Adrenal gland (tissue), 12 donors: Measurements from ENCODE around the gene POSTN. TPM values are rescaled to one million over a fixed set of nuclear protein-coding genes. Genes with fewer than 3 reads are reported as not detected.

Experiments used
- DNase-seq, 7 donors: peaks; one replicate each; pipeline ENCODE4 v3.0.0-alpha.2; 2019 to 2020
- H3K27ac ChIP-seq, 5 donors: fragments of 200-600 bp; sonication (generic) in 4 of 5; 1 replicate in 3 of 5; 2 replicates in 2 of 5; pipeline versions ENCODE4 v1.5.1 to v1.8.0; 2016 to 2020; ENCODE audit warnings: mild to moderate bottlenecking in 1 of 5
- H3K27me3 ChIP-seq: fragments of 200-600 bp; 2 replicates; pipeline ENCODE4 v1.8.0; 2021
- H3K36me3 ChIP-seq, 2 donors: fragments of 200-600 bp; replicated peaks in 1 of 2; 1 replicate in 1 of 2; 2 replicates in 1 of 2; pipeline versions ENCODE4 v1.5.1 to v1.8.0; 2018 to 2022
- H3K4me1 ChIP-seq, 2 donors: fragments of 200-600 bp; replicated peaks in 1 of 2; 1 replicate in 1 of 2; 2 replicates in 1 of 2; pipeline versions ENCODE4 v1.5.1 to v1.8.0; 2018 to 2021
- H3K4me3 ChIP-seq, 4 donors: fragments of 200-600 bp; sonication (generic) in 3 of 4; one replicate each; pipeline ENCODE4 v1.5.1; 2016 to 2018
- H3K9me3 ChIP-seq, 3 donors: fragments of 200-600 bp; sonication (generic) in 1 of 3; replicated peaks in 1 of 3; 1 replicate in 2 of 3; 2 replicates in 1 of 3; pipeline versions ENCODE4 v1.5.1 to v1.8.0; 2016 to 2021
- POLR2A ChIP-seq, 2 donors: fragments of 450-650 bp; IDR thresholded peaks; one replicate each; pipeline ENCODE4 v1.6.1; 2017; ENCODE audit warnings: antibody characterized with exemption in 2 of 2, mild to moderate bottlenecking in 2 of 2, moderate library complexity in 1 of 2
- WGBS, 4 donors: extraction: QIAGEN DNeasy Blood & Tissue Kit in 2 of 4; methylation state at CpG; one replicate each; pipeline versions ENCODE4 v1.1.5 to v1.1.7; 2013 to 2017; 5-methylcytosine and 5-hydroxymethylcytosine counted together
- intact Hi-C, 2 donors: fragments of 100-400 bp; cut with DNase I; formaldehyde crosslinking; loops; one replicate each; pipeline versions ENCODE4 v1.14.1 to v1.15.0; 2022 to 2023
- polyA plus RNA-seq, 3 donors: library from polyadenylated mRNA; stranded (reverse); fragments of 200-250 nt in 2 of 3; fragments of 350-450 nt in 1 of 3; fragmentation: Illumina TruSeq in 1 of 3; extraction: RNeasy Lipid Tissue Mini Kit (QIAGEN cat#74804) in 1 of 3; gene quantifications; one replicate each; pipeline ENCODE4 v1.2.3, GENCODE V29; 2013 to 2014
- total RNA-seq, 9 donors: library from RNA; depleted of rRNA in 4 of 9; stranded (reverse); fragments of >200 nt in 4 of 9; fragments of 120-200 nt in 1 of 9; fragmentation: NEBNext Ultra II Directional in 1 of 9; extraction: Animal tissue kit (Norgen Biotek cat#: 25700) in 1 of 9; gene quantifications; one replicate each; pipeline versions ENCODE4 v1.1.0 to v1.2.4, GENCODE V29; 2013 to 2023
- TF ChIP-seq, protein P1 (sequence below), 6 experiments: fragments of 450-650 bp in 4 of 6; fragments of 200-600 bp in 2 of 6; sonication (generic) in 1 of 6; IDR thresholded peaks; 1 replicate in 5 of 6; 2 replicates in 1 of 6; pipeline versions ENCODE4 v1.5.1 to v1.8.0; 2016 to 2021; ENCODE audit warnings: antibody characterized with exemption in 6 of 6, mild to moderate bottlenecking in 2 of 6, moderate library complexity in 1 of 6
- donor health status: healthy with polysubstance abuse.
- donor health status: Bipolar disorder and iron deficiency.
- donor health status: DM: yes; HTN: yes; CAD: no.
- donor health status: DM: no; HTN: no; CAD: no.
- donor health status: DM: no; HTN: no; CAD: no.
- donor health status: DM: yes; HTN: yes; CAD: no.

The POSTN gene
- total and polyA plus RNA-seq, 12 donors, result 1.8 to 197 (median 8.1) TPM

DNA sequence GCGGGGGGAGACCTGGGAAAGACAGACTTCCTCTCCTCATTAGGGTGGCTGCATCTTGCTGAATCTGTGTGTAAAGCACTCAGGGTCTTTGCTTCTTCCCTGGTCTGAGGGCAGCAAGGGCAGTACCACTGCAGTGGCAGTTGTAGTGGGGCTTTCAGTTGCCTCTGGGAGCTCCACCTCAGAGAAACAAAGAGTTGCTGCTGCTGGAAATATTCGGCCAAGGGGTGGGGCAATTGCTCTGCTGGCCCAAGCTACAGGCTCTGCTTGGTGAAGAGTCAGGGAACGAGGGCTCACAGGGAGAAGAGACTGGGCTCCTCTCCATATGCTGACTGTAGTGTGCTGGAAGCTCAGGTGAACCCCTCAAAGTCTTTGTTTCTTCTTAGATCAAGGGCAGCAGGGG lies 52.5 kb downstream of the POSTN start:
- WGBS, 4 donors, result 58 to 85% (median 71%) methylated on average over 3 of the region's 3 CpGs
- no peaks in the 10 kb centered on the region for H3K4me1 ChIP-seq
- no peak for TF ChIP-seq POLR2A (IDR thresholded peaks at IDR 0.05)
- TF ChIP-seq, protein P1, sequence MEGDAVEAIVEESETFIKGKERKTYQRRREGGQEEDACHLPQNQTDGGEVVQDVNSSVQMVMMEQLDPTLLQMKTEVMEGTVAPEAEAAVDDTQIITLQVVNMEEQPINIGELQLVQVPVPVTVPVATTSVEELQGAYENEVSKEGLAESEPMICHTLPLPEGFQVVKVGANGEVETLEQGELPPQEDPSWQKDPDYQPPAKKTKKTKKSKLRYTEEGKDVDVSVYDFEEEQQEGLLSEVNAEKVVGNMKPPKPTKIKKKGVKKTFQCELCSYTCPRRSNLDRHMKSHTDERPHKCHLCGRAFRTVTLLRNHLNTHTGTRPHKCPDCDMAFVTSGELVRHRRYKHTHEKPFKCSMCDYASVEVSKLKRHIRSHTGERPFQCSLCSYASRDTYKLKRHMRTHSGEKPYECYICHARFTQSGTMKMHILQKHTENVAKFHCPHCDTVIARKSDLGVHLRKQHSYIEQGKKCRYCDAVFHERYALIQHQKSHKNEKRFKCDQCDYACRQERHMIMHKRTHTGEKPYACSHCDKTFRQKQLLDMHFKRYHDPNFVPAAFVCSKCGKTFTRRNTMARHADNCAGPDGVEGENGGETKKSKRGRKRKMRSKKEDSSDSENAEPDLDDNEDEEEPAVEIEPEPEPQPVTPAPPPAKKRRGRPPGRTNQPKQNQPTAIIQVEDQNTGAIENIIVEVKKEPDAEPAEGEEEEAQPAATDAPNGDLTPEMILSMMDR (IDR thresholded peaks at IDR 0.05), result no peak

DNA sequence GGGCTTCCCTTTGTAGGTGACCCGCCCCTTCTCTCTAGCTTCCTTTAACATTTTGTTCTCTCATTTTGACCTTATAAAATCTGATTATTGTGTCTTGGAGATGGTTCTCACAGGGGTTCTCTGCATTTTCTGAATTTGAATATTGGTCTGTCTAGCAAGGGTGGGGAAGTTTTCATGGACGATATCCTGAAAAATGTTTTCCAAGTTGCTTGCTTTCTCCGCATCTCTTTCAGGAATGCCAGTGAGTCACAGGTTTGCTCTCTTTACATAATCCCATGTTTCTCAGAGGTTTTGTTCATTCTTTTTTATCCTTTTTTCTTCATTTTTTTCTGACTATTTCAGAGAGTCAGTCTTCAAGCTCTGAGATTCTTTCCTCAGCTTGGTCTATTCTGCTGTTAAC lies 53.6 kb downstream of the POSTN start:
- TF ChIP-seq POLR2A (IDR thresholded peaks at IDR 0.05), result no peak
- TF ChIP-seq, protein P1 (IDR thresholded peaks at IDR 0.05), result no peak
- Histone ChIP-seq H3K27ac (no peak overlapping the region), H3K4me1 (no peaks in the 10 kb centered on the region), H3K4me3 (no peak overlapping the region), H3K36me3 (no peaks in the 10 kb centered on the region), H3K9me3 (no peaks in the 10 kb centered on the region), H3K27me3 (no peaks in the 10 kb centered on the region)
- intact Hi-C loops, result no loop called here
- WGBS, 4 donors, result 76 to 88% (median 82%) methylated on average over 3 of the region's 3 CpGs
- no peak for DNase-seq

More for the DNA sequence above, 52.5 kb downstream of the POSTN start:
- intact Hi-C loops, result no loop called here
- H3K27ac ChIP-seq, result no peak overlapping the region
- no peaks in the 10 kb centered on the region for H3K9me3 ChIP-seq
- no peaks in the 10 kb centered on the region for H3K27me3 ChIP-seq
- DNase-seq, result no peak
- H3K4me3 ChIP-seq, result no peak overlapping the region
- H3K36me3 ChIP-seq, result no peaks in the 10 kb centered on the region

DNA sequence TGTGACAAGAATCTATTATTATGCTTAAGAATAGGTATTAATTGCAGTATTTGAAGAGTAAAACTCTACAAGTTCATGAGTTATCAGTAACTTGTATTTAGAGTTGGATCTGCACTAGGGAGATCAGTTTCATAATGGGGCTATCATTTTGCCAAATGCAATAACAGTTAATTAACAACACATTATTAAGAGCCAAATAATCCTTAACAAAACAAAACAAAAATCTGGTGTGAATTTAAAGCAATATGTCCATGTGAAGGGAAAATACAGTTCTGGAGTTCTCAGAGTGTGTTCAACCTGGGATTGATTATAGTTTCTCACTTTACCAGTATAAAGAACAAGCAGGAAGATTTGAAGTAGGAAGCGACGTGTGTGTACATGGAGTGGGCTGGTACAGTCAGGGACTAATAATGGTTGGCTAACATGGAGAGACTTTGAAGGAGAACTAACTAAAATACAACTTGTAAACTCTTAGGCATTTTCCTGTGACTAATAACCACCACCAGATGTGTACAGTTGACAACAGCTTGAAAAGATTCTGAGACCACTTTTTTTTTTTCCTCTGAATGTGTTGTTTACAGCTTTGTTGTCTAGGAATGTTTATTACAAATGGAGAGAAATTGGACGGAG lies 58.5 kb downstream of the POSTN start:
- DNase-seq, result no peak
- Histone ChIP-seq H3K27me3 (no peaks in the 10 kb centered on the region), H3K27ac (no peak overlapping the region), H3K4me1 (no peaks in the 10 kb centered on the region), H3K9me3 (no peaks in the 10 kb centered on the region), H3K4me3 (no peak overlapping the region), H3K36me3 (no peaks in the 10 kb centered on the region)
- intact Hi-C loops, result no loop called here
- TF ChIP-seq POLR2A (IDR thresholded peaks at IDR 0.05), result no peak
- TF ChIP-seq, protein P1 (IDR thresholded peaks at IDR 0.05), result no peak
- WGBS, 4 donors, result 73 to 82% (median 74%) methylated on average over 3 of the region's 3 CpGs

DNA sequence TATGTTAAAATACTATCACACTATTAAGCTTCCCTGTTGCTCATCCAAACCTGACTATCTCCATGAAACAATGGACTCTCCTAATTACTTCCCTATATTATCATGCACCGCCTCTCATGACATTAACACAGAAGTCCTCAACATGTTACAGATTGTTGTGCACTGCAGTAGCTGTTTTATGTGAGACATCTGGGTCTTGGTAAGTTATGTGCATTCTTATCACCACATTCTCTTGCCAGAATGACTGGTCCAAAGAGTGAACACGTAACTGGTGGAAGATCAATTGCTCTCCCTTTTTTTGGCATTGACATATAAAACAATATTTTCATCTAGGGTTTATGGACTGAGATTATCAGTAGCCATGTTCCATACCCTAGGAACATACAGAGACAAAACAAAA lies 59.4 kb downstream of the POSTN start:
- Histone ChIP-seq H3K4me3 (no peak overlapping the region), H3K9me3 (no peaks in the 10 kb centered on the region), H3K36me3 (no peaks in the 10 kb centered on the region), H3K27me3 (no peaks in the 10 kb centered on the region), H3K4me1 (no peaks in the 10 kb centered on the region), H3K27ac (no peak overlapping the region)
- DNase-seq, result no peak
- 65 to 72% (median 68%) methylated on average over 2 of the region's 2 CpGs for WGBS, 4 donors
- TF ChIP-seq, protein P1 (IDR thresholded peaks at IDR 0.05), result no peak
- no peak for TF ChIP-seq POLR2A (IDR thresholded peaks at IDR 0.05)
- intact Hi-C loops, result no loop called here
